Heart right ventricle (tissue), 16 donors: ENCODE results near the gene FGF5. TPM values are rescaled to one million over a fixed set of nuclear protein-coding genes. Genes with fewer than 3 reads are reported as not detected.

Experiments
- ATAC-seq, 8 donors: fragments of 200-7000 bp; cut with Tn5 transposase; one replicate each; pipeline ENCODE4 v1.9.1; 2020; ENCODE audit warnings: mild to moderate bottlenecking in 8 of 8, moderate library complexity in 8 of 8, moderate number of reproducible peaks in 1 of 8
- DNase-seq, 2 donors: peaks; one replicate each; pipeline ENCODE4 v3.0.0-alpha.2; 2020
- H3K27ac ChIP-seq, 10 donors: fragments of 200-600 bp; sonication (generic) in 2 of 10; one replicate each; pipeline versions ENCODE4 v1.5.0 to v1.8.0; 2020 to 2022; ENCODE audit warnings: mild to moderate bottlenecking in 3 of 10
- H3K27me3 ChIP-seq, 7 donors: fragments of 200-600 bp; one replicate each; pipeline ENCODE4 v1.8.0; 2021 to 2022; ENCODE audit warnings: mild to moderate bottlenecking in 2 of 7
- H3K36me3 ChIP-seq, 9 donors: fragments of 200-600 bp; sonication (generic) in 1 of 9; one replicate each; pipeline versions ENCODE4 v1.5.0 to v1.8.0; 2020 to 2022; ENCODE audit warnings: mild to moderate bottlenecking in 2 of 9
- H3K4me1 ChIP-seq, 9 donors: fragments of 200-600 bp; sonication (generic) in 1 of 9; one replicate each; pipeline versions ENCODE4 v1.5.0 to v1.8.0; 2020 to 2022; ENCODE audit warnings: mild to moderate bottlenecking in 4 of 9
- H3K4me3 ChIP-seq, 10 donors: fragments of 200-600 bp; sonication (generic) in 2 of 10; one replicate each; pipeline versions ENCODE4 v1.5.0 to v1.8.0; 2020 to 2022; ENCODE audit warnings: mild to moderate bottlenecking in 7 of 10, moderate library complexity in 2 of 10
- H3K9me3 ChIP-seq, 11 donors: fragments of 200-600 bp in 10 of 11; sonication (generic) in 2 of 11; one replicate each; pipeline versions ENCODE4 v1.5.0 to v1.8.0; 2013 to 2022; ENCODE audit warnings: mild to moderate bottlenecking in 2 of 11, control low read depth in 1 of 11, moderate library complexity in 1 of 11
- CTCF ChIP-seq, 9 donors: fragments of 200-600 bp; sonication (generic) in 2 of 9; IDR thresholded peaks; one replicate each; pipeline versions ENCODE4 v1.5.0 to v1.8.0; 2021 to 2022; ENCODE audit warnings: antibody characterized with exemption in 9 of 9, mild to moderate bottlenecking in 5 of 9, moderate library complexity in 1 of 9
- WGBS, 2 donors: extraction: QIAGEN DNeasy Blood & Tissue Kit; methylation state at CpG; one replicate each; pipeline ENCODE4 v1.1.7; 2013; ENCODE audit warnings: inconsistent platforms in 1 of 2; 5-methylcytosine and 5-hydroxymethylcytosine counted together
- intact Hi-C, 10 donors: fragments of 100-400 bp; cut with DNase I; formaldehyde crosslinking; loops; one replicate each; pipeline versions ENCODE4 v1.11.1 to v1.14.2; 2022
- polyA plus RNA-seq, 2 donors: library from polyadenylated mRNA; stranded (reverse); fragments of 200-250 nt; gene quantifications; one replicate each; pipeline ENCODE4 v1.2.3, GENCODE V29; 2013
- total RNA-seq, 10 donors: library from RNA; stranded (reverse); fragmentation: NEBNext Ultra II Directional in 3 of 10; extraction: Animal tissue kit (Norgen Biotek cat#: 25700) in 3 of 10; gene quantifications; one replicate each; pipeline versions ENCODE4 v1.2.1 to v1.2.4, GENCODE V29; 2021 to 2023
- donor health status: Arrhythmogenic right ventricular cardiomyopathy.
- donor health status: ischemic (EF 13 %, LVEDD 7.1; RV severe dilation, severe dysfunction).
- donor health status: healthy with polysubstance abuse.
- donor health status: DM: no; HTN: yes; CAD: no.
- donor health status: DM: no; HTN: no; CAD: no.
- donor health status: ischemic (EF 25% LVEDD 6.9; RV normal size, moderate dysfunction).
- donor health status: ischemic (EF 25% LVEDD 5.7; RV mildly dilated, moderate dysfunction).
- donor health status: healthy.
- donor health status: DM: yes; HTN: yes; CAD: no.
- donor health status: Ischemic cardiomyopathy.
- donor health status: ischemic (EF 35%, LVEDD 5.7; RV mildly dilated, moderate dysfunction).
- donor health status: nonischemic (EF 11% LVEDD 7.7; RV severe dilation, severe dysfunction).
- donor health status: DM: yes; HTN: yes; CAD: no.
- donor health status: PGD.
- donor health status: ischemic (EF 29% LVEDD 5.4; RV normal size, mild dysfunction).
- donor health status: nonischemic (EF 23%, LVEDD 6.1; RV moderate dilation, normal function).

Gene FGF5
- total and polyA plus RNA-seq, 12 donors, result 0.05 to 1.0 (median 0.51) TPM; not detected in 3

DNA sequence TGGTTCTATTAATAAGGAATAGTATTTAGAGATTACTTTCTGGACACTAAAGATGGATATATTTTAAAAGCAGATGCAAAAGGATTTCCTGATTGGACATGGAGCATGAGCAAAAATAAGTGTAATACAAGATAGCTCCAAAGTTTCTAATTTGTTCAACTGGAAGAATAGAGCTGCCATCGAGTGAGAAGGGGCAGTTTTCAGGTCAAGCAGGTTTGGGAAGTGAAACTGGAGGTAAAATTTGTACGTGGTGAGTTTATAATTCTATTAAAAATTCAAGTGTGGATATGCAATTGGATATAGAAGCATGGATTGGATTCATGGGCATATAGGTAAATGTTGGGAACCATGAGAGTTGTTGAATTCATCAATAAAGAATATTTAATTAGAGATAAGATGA, 37.3 kb upstream of the FGF5 start:
- no peak for ATAC-seq
- Histone ChIP-seq H3K4me1 (no peaks in the 10 kb centered on the region), H3K27ac (no peak overlapping the region), H3K4me3 (no peak overlapping the region), H3K9me3 (no peaks in the 10 kb centered on the region), H3K27me3 (peaks cover 0 to 48% (median 9%) of the 10 kb centered on the region in 7 donors), H3K36me3 (no peaks in the 10 kb centered on the region)
- no peak for TF ChIP-seq CTCF (IDR thresholded peaks at IDR 0.05)
- 58 to 66% methylated on average over 2 of the region's 2 CpGs for WGBS, 2 donors
- intact Hi-C loops, result no loop called here
- no peak for DNase-seq

- H3K9me3 ChIP-seq, result no peaks in the 10 kb centered on the region
- H3K36me3 ChIP-seq, result no peaks in the 10 kb centered on the region
- no peak for ATAC-seq
- H3K4me3 ChIP-seq, result no peak overlapping the region
- no peaks in the 10 kb centered on the region for H3K4me1 ChIP-seq
- WGBS, 2 donors, result 74 to 76% methylated on average over 2 of the region's 2 CpGs
- intact Hi-C loops, result no loop called here
- no peak overlapping the region for H3K27ac ChIP-seq
- DNase-seq, result no peak
- no peak for TF ChIP-seq CTCF (IDR thresholded peaks at IDR 0.05)
- H3K27me3 ChIP-seq, result peaks cover 0 to 43% (median 9%) of the 10 kb centered on the region in 7 donors
Observed at GRCh38 chr4:80229590-80229989, 36.9 kb upstream of the FGF5 start.

DNA sequence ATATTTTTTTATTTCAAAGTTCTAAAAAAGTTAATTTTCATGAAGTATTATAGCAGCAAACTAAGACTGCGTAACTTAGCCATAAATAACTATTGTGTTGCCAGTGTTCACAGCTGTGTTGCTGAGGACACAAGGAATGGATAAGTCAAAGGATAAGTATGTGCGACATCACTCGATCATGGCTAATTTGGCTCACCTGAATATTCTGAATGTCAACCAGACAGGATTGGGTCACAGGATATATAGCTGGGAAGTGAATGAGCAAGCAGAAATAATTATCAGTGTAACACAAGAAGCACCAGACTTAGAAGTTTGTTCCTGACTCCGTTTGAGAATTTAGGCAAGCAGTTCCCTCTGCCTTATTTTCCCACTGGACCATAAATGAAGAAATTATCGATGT, 35.3 kb upstream of the FGF5 start:
- Histone ChIP-seq H3K27me3 (peaks cover 0 to 37% (median 17%) of the 10 kb centered on the region in 7 donors), H3K4me3 (no peak overlapping the region), H3K27ac (no peak overlapping the region), H3K4me1 (no peaks in the 10 kb centered on the region), H3K36me3 (no peaks in the 10 kb centered on the region), H3K9me3 (no peaks in the 10 kb centered on the region)
- DNase-seq, result no peak
- no peak for ATAC-seq
- intact Hi-C loops, result no loop called here
- TF ChIP-seq CTCF (IDR thresholded peaks at IDR 0.05), result no peak
- WGBS, 2 donors, result 68 to 90% methylated on average over 5 of the region's 5 CpGs

DNA sequence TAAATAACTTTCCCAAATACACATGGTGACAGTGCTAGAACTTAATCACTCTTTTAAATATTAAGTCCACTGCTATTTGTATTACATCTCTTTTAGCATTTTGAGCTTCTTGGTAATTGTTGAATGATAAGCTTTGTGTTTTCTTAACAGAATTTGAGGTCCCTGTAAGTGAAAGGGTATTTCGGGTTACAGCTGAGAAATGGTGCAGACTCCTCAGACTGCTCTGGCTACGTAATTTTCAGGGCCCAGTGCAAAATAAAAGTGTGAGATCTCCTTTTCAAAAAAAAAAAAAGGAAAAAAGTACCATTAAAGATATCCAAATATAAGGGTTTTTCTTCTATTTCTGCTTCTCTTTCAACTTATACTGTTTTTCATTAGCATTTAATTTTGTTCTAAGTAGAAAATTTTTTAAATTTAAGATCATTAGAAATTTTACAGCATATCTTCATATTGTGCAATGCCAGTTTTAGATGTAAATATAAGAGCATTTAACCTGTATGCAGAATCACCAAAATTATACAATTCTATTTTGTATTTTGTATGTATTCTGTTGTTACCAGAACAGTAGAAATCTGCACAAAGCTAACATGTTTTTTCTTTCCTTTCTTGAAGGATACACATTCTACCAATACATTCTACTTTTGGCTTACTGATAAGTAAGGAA, 33.6 kb upstream of the FGF5 start:
- peaks cover 0 to 39% (median 18%) of the 10 kb centered on the region in 7 donors for H3K27me3 ChIP-seq
- no peaks in the 10 kb centered on the region for H3K36me3 ChIP-seq
- H3K27ac ChIP-seq, result no peak overlapping the region
- no peak for ATAC-seq
- no peaks in the 10 kb centered on the region for H3K9me3 ChIP-seq
- no peak for TF ChIP-seq CTCF (IDR thresholded peaks at IDR 0.05)
- H3K4me1 ChIP-seq, result no peaks in the 10 kb centered on the region
- intact Hi-C loops, result no loop called here
- 85 to 87% methylated on average over 2 of the region's 2 CpGs for WGBS, 2 donors
- DNase-seq, result no peak
- no peak overlapping the region for H3K4me3 ChIP-seq
